Neural crest cell (in vitro differentiated cells): ENCODE results near the gene AGAP4. TPM values are rescaled to one million over a fixed set of nuclear protein-coding genes. Genes with fewer than 3 reads are reported as not detected.
"Not testable (repeated sequence)": the region's sequence is repeated elsewhere in the genome, so short reads cannot be mapped to it uniquely, and the experiment has no call there.

Source experiments
- DNase-seq: peaks from one replicate; pipeline ENCODE4 v3.0.0; 2021; ENCODE audit warnings: low read depth, mixed read lengths, low spot score
- H3K27ac Mint-ChIP-seq: one replicate; pipeline ENCODE4 v1.8.0; 2021; ENCODE audit warnings: mild to moderate bottlenecking, mixed read lengths; ENCODE audit not compliant: unreplicated experiment
- H3K27me3 Mint-ChIP-seq: 2 replicates; pipeline ENCODE4 v1.8.0; 2021; ENCODE audit warnings: low read depth, mild to moderate bottlenecking, mixed read lengths
- H3K36me3 Mint-ChIP-seq: 2 replicates; pipeline ENCODE4 v1.8.0; 2021; ENCODE audit warnings: low read depth, mild to moderate bottlenecking, mixed read lengths
- H3K4me1 Mint-ChIP-seq: 2 replicates; pipeline ENCODE4 v1.8.0; 2021; ENCODE audit warnings: mixed read lengths
- H3K4me3 Mint-ChIP-seq: one replicate; pipeline ENCODE4 v1.8.0; 2021; ENCODE audit warnings: mild to moderate bottlenecking, mixed read lengths
- H3K9me3 Mint-ChIP-seq: 2 replicates; pipeline ENCODE4 v1.8.0; 2021; ENCODE audit warnings: mixed read lengths
- long read RNA-seq: library from polyadenylated mRNA; unstranded; transcript quantifications from one replicate; pipeline ENCODE4 v2.0.0, GENCODE V29; 2020
- total RNA-seq: library from RNA; stranded (reverse); gene quantifications from 2 replicates; pipeline ENCODE4 v1.2.1, GENCODE V29; 2021

AGAP4 gene
- total RNA-seq = 20.7 and 26.2 TPM in 2 replicates
- long read RNA-seq, partial matches to known transcripts = 1 of 2 reads
- long read RNA-seq, other reads (novel, unspliced or antisense) = 1 of 2 reads

DNA sequence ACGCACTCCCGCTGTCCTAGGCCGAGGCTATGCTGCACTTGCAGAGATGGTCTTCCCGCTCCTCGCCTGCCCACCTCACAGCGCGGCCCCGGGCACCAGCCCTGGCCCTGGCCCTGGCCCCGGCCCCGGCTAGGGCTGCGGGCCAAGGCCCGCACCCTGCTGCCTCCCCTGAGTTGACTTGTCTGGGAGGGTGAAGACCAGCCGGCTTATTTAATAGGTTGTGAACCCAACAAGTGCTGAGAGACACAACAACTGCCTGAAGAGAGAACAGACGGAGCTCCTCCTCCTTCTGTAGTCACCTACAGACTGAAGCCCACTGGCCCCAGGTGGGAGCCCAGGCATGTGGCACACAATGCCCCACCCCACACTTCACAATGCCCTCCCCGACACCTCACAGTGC lies at the start of gene AGAP4:
TSS of gene AGAP4 (minus strand) at position 101 of the 400 bp plus-strand sequence. CDS start 153 bp downstream, outside the sequence.
- DNase-seq, H3K9me3 Mint-ChIP-seq, H3K4me3 Mint-ChIP-seq, H3K27ac Mint-ChIP-seq, H3K27me3 Mint-ChIP-seq, H3K36me3 Mint-ChIP-seq, H3K4me1 Mint-ChIP-seq: not testable (repeated sequence)

DNA sequence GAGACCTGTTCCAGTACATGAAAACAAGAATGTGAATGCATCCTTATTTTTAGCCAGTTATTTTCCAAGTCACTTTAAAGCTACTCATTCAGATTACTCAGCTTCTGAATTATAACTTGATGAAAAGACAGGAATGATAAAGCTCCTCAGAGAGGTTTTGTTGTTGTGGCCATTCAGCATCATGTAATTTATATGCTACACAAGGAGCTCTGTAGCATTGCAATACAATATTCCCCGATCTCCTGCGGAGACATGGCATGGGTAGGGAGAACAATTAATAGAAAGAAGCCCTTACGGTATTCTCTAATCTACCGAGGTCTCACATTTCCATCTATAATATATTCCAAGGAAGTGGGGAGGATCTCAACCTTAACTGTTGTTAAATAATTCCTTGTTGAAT lies 43.4 kb upstream of the AGAP4 start:
- not testable (repeated sequence) for H3K36me3 Mint-ChIP-seq, H3K9me3 Mint-ChIP-seq, H3K27me3 Mint-ChIP-seq, DNase-seq, H3K4me1 Mint-ChIP-seq, H3K4me3 Mint-ChIP-seq, H3K27ac Mint-ChIP-seq

GRCh38 chr10:45889539-45890230 lies 42.4 kb upstream of the AGAP4 start:
- not testable (repeated sequence) for H3K9me3 Mint-ChIP-seq, H3K4me3 Mint-ChIP-seq, DNase-seq, H3K36me3 Mint-ChIP-seq, H3K27me3 Mint-ChIP-seq, H3K4me1 Mint-ChIP-seq, H3K27ac Mint-ChIP-seq

- H3K4me3 Mint-ChIP-seq, H3K9me3 Mint-ChIP-seq, H3K27ac Mint-ChIP-seq, DNase-seq, H3K4me1 Mint-ChIP-seq, H3K36me3 Mint-ChIP-seq, H3K27me3 Mint-ChIP-seq: not testable (repeated sequence)
Measured at GRCh38 chr10:45882880-45883279, 35.6 kb upstream of the AGAP4 start.

DNA sequence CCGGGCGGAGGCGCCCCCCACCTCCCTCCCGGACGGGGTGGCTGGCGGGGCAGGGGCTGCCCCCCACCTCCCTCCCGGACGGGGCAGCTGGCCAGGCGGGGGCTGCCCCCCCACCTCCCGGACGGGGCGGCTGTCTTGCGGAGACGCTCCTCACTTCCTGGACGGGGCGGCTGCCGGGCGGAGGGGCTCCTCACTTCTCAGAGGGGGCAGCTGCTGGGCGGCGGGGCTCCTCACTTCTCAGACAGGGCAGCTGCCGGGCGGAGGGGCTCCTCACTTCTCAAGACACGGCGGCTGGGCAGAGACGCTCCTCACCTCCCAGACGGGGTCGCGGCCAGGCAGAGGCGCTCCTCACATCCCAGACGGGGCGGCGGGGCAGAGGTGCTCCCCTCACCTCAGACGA lies 18.1 kb upstream of the AGAP4 start:
- H3K4me1 Mint-ChIP-seq, H3K9me3 Mint-ChIP-seq, H3K4me3 Mint-ChIP-seq, H3K27me3 Mint-ChIP-seq, DNase-seq, H3K36me3 Mint-ChIP-seq, H3K27ac Mint-ChIP-seq: not testable (repeated sequence)

GRCh38 chr10:45864264-45864663 lies 17.0 kb upstream of the AGAP4 start:
- not testable (repeated sequence) for H3K4me1 Mint-ChIP-seq, DNase-seq, H3K36me3 Mint-ChIP-seq, H3K27ac Mint-ChIP-seq, H3K27me3 Mint-ChIP-seq, H3K9me3 Mint-ChIP-seq, H3K4me3 Mint-ChIP-seq

DNA sequence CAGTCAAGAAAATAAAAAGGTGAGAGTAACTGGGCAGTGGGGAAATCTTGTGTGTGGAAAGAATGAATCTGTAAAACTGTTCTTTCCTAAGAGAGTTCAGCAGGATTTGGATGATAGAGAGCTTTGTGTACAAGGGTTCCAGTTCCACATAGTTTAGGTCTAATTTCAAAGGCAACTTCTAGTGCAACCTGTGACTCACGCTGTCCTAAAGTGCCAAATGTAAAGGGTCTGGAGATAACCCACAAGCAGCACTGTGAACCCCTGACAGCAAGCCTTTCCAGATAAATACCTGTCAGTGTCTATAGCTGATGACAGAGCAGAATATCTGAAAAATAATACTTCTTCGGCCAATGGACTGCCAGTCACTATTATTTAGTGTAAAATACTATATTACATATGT lies 16.3 kb upstream of the AGAP4 start:
- not testable (repeated sequence) for H3K27ac Mint-ChIP-seq, H3K4me3 Mint-ChIP-seq, H3K27me3 Mint-ChIP-seq, H3K9me3 Mint-ChIP-seq, DNase-seq, H3K36me3 Mint-ChIP-seq, H3K4me1 Mint-ChIP-seq

DNA sequence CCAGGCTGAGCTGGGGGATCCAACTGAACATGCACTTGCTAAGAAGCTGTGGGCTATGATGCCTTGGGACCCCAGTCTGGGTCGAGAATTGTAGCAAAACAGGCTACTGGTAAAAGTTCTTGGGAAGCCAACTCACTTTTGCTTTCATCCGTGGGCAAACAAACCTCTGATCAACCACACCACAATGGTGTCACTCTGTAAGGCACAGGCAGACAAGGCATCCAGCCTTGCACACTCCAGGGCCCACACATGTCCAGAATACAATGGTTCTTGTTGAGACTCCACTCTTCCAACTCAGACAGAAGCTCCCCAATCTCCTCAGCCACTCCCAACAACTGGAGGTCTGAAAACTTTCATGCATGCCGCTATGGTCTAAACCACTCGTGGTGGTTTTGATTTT lies 10.6 kb upstream of the AGAP4 start:
- H3K27ac Mint-ChIP-seq, H3K4me3 Mint-ChIP-seq, H3K36me3 Mint-ChIP-seq, H3K9me3 Mint-ChIP-seq, H3K27me3 Mint-ChIP-seq, H3K4me1 Mint-ChIP-seq, DNase-seq: not testable (repeated sequence)

DNA sequence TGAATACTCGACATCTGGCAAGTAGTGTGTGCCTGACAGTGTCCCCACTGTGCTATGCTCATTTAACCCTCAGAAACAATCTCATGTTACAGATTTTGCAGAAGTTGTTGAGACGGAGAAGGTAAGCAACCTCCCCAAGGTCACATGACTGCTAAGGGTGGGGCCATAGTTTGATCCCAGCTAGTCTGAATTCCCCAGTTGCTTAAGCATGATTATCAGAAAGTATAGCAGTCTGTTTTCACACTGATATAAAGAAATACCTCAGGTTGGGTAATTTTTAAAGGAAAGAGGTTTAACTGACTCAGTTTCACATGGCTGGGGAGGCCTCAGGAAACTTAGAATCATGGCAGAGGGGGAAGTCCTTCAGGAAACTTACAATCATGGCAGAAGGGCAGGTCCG lies 1.2 kb upstream of the AGAP4 start:
- H3K36me3 Mint-ChIP-seq, H3K4me3 Mint-ChIP-seq, H3K4me1 Mint-ChIP-seq, DNase-seq, H3K27ac Mint-ChIP-seq, H3K9me3 Mint-ChIP-seq, H3K27me3 Mint-ChIP-seq: not testable (repeated sequence)

- not testable (repeated sequence) for H3K36me3 Mint-ChIP-seq, H3K4me1 Mint-ChIP-seq, H3K4me3 Mint-ChIP-seq, DNase-seq, H3K27ac Mint-ChIP-seq, H3K9me3 Mint-ChIP-seq, H3K27me3 Mint-ChIP-seq
Measured at GRCh38 chr10:45822918-45823317, 24.4 kb downstream of the AGAP4 start.

- DNase-seq, H3K27me3 Mint-ChIP-seq, H3K9me3 Mint-ChIP-seq, H3K4me1 Mint-ChIP-seq, H3K4me3 Mint-ChIP-seq, H3K27ac Mint-ChIP-seq, H3K36me3 Mint-ChIP-seq: not testable (repeated sequence)
Measured at GRCh38 chr10:45820107-45820830, 27.0 kb downstream of the AGAP4 start.
